Measurements from ENCODE around the gene ABL2.

The ABL2 gene

DNA sequence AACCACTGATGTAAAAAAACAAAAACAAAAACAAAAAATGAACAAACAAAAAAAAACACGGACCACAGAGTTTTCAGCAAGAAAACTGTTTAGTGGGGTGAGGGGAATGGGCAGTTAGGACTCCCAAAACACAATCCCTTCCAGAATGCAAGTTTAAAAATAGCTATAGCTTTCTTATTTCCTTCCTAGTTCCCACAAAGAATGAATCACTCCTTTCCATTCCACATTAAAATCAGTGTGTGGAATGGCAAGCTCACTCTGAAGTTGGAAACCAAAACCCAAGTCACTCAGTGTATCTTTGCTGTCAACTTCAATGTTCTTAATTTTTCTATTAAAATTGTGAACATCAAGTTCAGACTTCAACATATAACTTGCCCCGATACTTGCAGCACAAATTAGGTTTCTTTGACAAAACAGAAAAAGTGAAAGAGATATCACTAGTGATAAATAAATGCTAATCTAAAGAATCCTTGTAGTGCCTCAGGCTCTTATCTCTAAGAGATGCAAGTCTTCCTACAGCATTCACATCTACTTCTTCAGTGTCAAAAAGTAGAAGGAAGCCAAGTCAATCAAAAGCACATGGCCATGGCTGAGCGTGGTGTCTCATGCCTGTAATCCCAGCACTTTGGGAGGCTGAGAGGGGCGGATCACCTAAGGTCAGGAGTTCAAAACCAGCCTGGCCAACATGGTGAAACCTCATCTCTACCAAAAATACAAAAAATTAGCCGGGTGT is 102.1 kb downstream of the ABL2 start:
- DNase-seq, result no peak

DNA sequence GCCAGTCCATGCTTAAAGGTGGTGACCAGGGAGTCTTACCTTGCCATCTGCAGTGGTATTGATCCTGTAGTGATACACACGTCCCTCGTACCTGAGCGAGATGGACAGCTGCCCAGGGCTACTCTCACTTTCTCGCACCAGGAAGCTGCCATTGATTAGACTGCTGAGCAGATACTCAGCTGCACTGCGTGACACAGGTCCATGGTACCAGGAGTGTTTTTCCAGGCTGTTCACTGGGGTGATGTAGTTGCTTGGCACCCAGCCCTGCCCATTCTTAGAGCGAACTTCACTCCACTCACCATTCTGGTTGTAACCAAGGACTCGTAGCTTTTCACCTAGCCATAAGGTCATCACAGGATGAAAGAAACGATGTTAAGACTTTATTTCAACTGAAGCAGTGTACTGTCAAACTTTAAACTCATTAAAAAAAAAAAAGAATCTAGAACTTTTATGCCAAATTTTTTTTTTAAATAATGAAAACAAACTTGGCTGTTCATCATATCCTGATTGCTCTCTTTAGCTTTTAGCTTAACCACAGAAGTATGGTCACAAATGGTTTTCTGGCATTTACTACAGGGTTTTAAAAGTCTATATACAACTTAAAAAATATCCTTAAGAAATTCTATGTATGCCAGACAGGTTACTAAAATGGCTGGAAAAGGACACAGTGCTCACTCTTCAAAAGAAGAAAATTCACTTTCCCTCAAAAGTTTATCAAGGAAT is 103.0 kb downstream of the ABL2 start:
- DNase-seq, result no peak

DNA sequence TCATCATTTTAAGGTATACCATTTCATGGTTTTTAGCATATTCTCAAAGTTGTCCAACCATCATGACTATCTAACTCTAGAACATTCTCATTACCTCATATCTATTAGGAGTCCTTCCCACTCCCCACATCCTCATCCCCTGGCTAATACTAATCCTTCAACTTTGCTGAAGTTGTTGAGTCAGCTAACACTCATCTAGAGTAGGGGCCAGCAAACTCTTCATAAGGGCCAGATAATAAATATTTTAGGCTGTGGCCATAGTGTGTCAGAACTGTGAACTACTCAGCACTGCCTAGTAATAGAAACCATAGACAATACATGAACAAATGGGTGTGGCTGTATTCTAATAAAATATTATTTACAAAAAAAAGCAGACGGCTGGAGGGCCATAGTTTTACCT is 104.6 kb downstream of the ABL2 start:
- no peak for DNase-seq

DNA sequence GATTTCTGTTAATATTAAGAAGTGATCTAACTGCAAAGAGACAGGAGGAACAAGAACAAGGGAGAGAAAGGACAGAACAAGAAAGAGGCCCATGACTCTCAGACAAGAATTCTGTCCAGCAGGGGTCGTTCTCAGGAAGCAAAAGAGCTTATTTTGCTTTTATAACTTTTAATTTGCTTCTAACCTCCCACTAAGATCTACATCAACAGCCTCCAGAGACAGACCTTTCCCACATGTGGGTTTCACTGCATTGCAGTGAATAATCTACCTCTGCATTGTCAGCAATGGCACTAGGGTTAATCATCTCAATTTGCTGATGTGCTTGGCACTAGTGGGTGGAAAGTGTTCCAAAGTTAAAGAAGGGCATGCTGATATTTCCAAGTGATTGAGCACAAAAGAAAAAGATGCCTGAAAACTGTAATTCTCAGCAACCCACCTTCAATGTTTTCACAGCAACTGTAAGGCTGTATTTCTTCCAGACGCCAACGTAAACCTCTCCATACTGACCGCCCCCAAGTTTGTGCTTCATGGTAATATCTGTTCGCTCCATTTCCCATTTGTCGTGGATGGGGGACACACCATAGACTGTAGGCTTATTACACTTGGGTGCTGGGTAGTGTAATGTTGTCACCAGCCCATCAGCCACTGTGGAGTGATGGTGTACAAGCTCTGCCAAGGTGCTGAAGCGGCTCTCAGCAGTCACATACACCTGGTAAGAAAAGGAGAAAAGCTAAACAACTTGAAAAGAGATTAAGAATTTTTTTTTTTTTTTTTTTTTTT is 108.1 kb downstream of the ABL2 start:
- DNase-seq, result no peak

DNA sequence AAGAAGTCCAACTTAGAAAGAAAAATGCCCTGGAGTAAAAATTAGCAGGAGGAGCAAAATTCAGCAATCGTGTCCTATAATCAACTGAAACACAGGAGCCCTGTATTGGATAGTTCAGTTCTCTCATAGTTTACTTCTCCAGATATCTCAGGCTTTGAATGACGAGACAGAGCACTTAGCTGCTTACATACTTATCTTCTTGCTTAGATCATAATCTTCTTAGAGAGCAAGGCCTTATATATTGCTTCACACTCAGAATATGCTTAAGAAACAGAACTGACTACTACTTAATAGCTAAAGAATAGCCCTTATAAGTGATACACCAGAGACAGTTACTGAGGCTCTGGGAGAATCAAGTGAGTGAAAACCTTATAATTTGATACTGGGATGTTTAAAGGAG is 108.7 kb downstream of the ABL2 start:
- no peak for DNase-seq

DNA sequence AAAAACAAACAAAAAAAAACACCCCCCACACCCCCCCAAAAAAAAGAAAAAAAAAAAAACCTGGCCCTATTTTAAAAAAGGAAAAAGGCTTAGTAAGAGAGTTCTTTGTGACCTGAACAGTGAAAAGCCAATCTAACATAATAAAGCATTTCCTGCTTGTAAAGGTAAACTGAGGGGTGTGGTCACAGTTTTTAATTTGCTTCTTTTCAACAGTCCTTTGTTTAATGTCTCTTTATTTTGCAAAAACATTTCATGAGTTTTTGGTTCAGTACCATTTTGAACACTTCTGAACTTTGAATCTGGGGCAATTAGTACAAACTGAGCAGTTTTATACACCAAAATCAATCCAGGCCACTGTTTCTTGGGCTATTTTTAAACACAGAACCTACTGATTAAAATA is 110.0 kb downstream of the ABL2 start:
- no peak for DNase-seq

DNA sequence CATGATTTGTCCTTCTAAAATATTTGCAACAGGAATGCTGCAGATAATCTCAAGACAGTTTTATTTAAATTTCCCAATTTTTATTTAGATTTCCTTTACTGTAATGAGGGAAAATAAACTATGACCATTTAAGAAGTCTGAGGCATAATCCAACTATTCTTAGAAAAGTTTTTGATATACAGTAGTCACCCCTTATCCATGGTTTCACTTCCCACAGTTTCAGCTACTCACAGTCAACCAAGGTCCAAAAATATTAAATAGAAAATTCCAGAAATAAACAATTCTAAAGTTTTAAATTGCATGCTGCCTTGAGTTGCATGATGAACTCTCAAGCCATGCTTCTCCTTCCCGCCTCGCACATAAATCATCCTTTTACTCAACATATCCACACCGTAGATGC is 114.3 kb downstream of the ABL2 start:
- DNase-seq, result no peak

DNA sequence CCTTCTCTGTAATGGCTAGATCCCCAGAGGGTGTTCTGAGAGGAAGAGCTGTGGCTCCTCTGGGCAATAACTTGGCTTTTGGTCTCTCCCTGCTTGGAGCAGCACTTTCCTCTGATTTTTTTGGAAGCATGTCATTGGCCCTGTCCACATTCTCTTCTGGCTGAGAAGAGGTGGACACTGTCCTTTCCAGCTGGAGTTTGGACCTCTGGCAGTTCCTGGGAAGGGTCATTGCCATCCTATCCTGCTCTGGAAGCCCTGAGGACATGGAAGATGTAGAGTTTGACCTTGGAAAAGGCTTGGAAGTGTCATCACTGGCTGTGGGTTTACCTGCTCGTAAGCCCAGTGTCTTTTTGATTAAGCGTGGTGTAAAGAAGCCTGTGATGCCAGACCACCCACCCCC is 120.8 kb downstream of the ABL2 start:
- DNase-seq, result no peak

DNA sequence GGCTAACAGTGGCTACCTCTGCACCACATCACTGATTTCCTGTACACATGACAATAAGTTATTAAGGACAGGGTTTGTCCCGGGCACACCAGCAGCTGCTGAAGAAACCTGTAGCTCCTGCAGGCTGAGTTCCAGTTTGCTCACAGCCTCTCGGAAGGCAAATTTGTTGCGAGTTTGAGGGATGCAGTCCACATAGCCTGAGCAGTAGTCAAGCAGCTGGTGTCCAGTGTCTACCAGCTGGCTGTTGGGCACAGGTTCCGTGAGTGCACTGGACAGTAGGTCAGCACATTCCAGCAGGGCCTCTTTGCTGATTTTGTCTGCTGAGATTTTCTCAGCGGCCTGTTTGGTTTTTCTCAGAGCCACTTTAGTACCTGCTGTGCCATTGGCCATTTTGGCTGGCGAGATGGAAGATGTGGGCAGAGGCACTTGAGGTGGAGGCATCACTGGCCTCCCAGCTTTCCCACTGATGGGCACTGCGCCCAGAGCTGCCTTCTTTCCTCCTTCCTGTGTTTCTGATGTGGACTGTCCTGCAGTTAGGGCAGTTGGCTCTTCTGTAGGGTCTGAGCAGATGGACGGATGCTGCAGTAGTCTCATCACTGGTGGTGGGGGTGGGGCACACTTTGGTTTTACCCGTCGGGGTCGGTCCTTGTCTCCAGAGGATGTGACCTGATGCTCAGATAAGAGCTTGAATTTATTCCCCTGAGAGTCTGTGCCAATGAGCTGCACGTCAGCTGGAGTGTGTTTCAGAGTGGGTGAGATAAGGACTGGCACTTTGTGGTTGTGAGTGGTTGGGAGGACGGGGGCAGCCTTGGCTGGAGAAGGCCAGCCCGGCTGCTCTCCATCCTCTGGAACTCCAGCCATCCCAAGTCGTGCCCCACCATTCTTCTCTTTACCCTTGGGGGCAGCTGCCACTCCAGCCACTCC is 121.5 kb downstream of the ABL2 start:
- DNase-seq, result no peak

DNA sequence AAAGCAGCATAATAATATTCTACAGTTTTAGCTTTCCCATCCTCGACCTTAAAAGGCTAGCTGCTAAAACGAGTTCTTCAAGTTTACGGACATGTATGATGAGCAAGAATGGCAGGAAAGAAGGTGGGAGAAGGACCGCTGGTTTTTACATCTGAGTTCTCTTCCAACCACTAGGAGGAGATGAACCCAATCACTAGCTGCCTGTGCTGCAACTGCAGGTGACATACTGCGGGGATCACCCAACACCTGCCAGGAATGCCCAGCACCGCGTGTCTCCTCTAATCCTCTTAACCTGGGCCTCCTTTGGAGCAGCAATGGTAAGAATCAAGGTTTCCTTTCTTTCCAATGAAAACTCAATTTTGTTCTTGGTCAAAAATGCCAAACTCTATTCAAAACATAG is 124.1 kb downstream of the ABL2 start:
- DNase-seq, result no peak

DNA sequence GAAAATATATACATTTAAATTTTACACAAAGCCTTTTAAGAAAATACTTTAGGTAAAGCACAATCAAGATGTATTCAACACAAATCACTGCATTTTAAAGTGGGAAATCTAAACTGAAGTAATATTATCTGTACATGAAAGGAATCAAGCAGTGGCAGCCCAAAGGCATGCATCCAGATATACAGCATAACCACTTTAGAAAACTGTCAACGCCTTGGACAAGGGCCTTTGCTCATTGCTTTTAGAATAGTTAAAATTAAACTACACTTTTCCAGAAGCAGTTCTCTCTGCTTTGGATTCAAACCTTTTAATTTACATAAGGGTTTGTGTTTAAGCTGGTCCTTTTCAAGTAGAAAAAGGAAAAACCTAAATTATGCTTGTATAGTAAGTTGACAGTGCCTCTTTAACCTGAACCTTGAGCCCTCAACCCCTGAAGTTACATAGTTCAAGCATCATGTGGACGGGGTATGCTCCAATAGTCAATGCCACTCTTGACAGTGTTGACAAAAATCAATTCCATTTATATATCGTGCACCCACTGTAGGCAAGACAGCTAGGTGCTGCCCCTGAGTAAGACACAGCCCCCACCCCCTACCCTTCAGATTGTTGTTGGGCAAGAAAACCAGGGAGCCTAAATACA is 124.7 kb downstream of the ABL2 start:
- DNase-seq, result no peak

DNA sequence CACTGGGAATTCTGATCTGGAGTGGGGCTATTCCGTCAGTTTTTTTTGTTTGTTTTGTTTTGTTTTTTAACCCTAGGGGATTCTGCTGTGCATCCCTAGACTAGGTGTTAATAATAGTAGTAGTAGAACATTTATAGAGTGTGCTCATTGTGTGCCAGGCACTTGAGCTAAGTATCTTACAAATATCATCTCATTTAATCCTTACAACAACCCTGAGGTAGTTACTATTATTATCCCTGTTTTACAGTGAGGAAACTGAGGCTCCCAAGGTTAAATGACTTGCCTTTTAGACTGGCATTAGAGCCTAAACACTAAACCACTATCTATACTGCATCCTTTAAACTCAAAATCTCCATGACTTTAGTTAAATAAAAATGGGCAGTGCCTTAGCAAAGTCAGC is 125.5 kb downstream of the ABL2 start:
- DNase-seq, result no peak

DNA sequence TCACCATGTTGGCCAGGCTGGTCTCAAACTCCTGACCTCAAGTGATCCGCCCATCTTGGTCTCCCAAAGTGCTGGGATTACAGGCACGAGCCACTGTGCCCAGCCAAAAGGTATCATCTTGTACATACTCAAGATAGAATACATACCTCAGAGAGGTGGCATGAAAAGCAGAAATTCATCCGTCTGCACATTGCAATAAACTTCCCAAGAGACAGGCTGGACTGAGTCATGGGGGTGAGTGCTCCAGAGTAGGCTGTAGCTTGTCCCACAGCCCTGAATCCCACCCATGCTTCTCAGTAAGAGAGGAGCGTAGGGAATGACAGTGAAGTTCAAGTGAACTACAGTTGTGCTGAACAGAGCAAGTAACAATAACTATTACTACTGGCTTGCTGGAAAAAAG is 127.9 kb downstream of the ABL2 start:
- no peak for DNase-seq

DNA sequence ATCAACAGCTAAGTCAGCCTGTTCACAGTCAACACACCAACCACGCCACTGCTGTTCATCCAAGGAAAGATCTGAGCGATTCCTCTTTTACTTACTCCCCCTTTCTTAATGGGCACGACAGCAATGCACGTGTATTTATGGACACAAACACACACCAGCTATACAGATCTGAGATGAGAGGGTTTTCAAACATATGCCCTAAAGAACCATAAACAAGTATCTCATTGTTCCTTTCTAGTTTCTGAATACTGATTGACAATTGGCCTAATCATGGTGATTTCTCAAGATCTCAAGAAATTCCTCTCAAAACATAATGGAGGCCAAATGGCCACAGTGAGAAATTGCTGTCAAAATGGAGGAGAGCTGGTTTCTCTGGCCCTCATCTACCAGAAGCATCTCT is 129.6 kb downstream of the ABL2 start:
- DNase-seq, result no peak

DNA sequence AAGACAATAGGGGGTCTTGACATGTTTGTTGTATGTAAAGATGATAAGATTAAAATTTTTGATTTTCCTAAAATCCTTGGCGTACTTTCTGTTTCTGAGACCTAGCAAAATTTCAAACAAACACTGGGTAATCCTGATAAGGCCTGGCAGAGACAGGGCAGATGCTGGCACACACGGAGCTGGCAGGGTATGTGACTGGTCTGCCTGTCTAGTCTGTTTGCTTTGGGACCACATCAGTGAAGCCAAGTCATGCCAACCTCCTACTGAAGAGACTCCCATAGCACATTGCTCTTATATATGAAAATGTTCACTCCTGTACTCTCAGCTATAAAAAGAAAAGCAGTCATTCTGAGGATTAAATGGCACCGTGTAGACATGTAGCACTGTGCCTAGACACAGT is 133.6 kb downstream of the ABL2 start:
- no peak for DNase-seq

DNA sequence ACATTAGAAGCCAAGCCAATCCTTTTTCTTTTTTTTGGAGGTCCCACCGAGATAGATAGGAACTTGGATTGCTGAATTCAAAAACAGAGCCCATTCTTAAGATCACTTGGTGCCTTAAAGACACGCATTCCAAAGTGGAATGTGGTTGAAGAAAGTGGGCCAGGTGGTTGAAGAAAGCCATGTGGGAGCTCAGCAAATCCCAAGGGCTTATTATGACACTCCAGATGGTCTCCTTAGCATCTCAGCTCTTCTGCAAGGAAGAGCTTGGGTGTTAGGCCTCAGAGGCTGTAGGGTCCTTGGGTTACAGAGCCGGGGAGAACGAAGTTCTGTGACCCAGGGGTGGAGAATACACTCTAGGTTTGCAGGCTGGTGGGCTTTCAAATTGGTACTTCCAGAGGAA is 134.1 kb downstream of the ABL2 start:
- no peak for DNase-seq

DNA sequence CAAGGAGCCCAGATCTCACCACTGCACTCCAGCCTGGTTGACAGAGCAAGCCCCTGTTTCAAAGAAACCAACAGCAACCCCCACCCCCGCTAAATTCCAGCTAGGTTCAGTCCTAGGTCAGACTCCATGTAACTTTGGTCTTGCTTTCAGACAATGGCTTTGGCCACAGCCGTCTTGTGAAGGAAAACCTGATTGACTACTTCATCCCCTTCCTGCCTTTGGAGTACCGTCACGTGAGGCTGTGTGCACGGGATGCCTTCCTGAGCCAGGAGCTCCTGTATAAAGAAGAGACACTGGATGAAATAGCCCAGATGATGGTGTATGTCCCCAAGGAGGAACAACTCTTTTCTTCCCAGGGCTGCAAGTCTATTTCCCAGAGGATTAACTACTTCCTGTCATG is 134.7 kb downstream of the ABL2 start:
- no peak for DNase-seq

DNA sequence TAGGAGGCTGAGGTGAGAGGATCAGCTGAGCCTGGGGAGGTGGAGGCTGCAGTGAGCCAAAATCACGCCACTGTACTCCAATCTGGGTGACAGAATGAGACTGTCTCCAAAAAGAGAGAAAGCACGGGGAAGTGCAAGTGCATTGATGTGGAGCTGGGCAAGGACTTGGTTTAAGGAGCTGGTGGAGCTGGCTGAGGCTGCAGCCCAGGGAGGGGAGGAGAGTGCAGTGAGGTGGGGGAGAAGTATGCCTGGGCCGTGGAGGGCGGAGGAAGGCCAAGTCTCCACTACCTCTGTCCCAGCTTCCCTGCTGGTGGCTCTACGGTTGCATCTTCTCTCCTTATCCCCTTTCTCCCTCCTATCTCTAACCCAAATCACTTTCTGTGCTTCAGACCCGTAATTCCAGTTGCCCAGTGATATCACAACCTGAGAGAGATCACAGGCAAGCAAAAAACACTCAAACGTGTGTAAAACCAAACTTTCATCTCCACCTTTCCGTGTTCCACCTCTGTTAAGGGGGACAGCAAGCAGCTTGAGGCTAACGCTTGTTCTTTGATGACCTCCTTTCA is 136.5 kb downstream of the ABL2 start:
- DNase-seq, result no peak

DNA sequence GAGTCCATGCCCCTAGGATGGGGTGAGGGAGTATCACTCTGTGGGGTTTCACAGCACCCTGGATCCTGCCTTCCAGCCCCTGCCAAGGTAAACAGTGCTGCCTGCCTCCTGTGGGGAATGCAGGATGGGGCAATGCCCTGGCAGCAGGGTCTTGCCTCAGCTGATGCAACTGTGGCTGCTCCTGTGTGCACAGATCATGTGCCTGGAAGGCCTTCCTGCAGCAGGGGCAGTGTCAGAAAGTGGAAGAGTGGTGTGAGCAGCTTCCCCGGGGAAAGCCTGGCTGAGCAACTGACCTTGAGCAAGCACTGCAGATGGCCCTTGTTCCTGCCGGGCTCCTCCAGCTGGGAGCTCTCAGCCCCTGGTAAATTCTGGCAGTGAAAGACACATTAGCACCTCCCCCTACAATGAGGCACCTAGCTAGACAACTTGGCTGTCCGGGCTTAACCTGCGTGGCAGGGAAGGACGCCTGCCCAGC is 137.7 kb downstream of the ABL2 start:
- no peak for DNase-seq

DNA sequence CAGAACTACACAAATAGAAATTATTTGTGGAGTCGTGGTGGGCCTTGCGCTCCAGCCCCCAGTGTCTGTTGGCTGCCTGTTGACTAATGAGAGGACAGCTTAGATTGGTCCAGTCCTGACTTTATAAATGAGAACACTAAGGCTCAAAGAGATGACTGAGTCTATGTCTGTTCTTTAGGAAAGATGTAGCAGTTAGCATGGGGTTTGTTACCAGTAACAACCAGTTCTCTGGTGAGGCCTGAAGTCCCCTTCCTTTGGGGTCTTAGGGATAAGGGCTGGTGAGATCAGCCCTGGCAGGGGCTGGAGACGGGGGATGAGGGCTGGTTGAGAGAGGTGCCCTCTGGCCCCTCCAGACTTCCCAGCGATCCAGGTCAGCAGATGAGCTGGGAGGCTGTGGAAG is 138.6 kb downstream of the ABL2 start:
- DNase-seq, result no peak

DNA sequence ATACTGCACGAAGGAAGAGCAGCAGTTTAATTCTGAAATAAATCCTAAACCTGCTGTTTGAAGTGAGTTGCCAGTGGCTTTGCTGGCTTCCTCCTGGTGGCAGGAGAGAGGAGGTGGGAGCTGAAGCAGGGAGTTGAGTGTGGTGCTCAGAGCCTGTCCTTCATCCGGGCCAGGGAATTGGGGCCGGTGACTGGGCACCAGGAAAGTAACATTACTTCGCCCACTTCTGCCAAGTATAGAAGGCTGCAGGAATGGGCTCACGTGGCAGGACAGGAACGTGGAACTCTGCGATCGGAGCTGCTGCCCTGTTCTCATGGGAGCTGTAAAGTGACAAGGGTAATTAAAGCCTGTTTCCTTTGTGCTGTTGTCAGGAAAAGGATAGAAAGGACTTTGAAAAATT is 139.0 kb downstream of the ABL2 start:
- no peak for DNase-seq

Measured in NCI-H748 treated with DMSO at 0.1 percent for 48 hours (cell line).